GM04503 (cell line): Measurements from ENCODE around the gene XPNPEP3.
"Not testable (repeated sequence)": the region's sequence is repeated elsewhere in the genome, so short reads cannot be mapped to it uniquely, and the experiment has no call there.

Experiments
- DNase-seq: peaks from one replicate; pipeline ENCODE4 v3.0.0-alpha.2; 2012; ENCODE audit warnings: low read depth

Gene XPNPEP3

DNA sequence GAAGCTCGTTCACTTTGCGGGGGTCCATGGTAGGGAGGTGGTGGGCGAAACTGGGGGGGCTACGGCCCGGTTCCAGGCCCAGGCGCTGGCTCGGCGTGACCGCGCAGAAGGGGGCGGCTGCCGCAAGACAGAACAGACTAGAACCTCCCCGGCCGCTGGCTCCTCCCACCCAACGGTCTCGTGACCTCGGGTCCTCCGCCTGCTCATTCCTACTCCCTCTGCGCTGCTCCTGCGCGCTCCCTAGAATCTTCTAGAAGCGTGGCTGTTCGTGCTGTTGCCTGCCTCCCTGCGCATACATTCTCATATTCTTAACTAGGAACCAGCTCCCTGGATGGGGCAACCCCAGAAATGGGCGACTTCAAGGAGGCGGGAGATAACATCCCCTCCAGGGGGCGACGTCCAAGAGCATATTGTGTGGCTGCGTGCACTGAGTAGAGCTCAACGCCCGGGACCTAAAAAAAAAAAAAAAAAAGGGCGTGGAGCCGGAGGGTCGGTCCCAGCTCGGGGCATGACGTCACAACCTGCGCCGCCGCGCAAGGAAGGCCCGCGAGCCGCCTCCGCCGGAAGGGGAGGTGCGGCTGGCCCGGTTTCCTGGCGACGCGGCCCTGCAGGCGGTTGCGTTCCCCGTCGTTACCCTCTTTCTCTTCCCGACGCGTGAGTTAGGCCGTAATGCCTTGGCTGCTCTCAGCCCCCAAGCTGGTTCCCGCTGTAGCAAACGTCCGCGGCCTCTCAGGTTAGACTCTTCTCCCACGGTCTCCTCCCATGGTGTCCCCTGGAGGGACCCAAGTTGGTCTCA, at the start of gene XPNPEP3, which contains the start of gene ST13:
XPNPEP3 (plus strand) TSS at position 636 of the 796 bp plus-strand sequence; CDS start at position 670, 34 bp downstream.
ST13 (minus strand) TSS at position 127 of the 796 bp plus-strand sequence; CDS start at position 28, 99 bp downstream.
- peak; percentile 79 for DNase-seq

GRCh38 chr22:40808018-40808841, 48.7 kb upstream of the XPNPEP3 start:
- no peak for DNase-seq

GRCh38 chr22:40813912-40814315, 43.0 kb upstream of the XPNPEP3 start:
- no peak for DNase-seq

DNA sequence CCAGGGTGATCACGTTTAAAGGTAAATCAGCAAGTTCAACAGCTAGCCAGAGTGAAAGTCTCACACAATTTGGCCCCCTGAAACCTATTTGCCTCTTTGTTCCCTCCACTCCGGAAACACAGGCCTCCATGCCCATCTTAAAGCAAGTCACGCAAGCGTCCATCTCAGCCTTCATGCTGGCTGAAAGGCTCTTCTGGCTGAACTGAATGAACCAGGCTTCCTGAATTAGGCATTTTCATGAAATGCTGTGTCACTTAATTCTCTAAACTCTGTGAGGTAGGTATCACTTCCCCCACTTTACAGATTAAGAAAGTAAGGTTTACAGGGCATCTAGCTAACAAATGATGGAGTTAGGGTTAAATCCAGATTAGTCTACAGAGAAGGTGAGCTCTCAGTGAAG, 39.2 kb upstream of the XPNPEP3 start:
- no peak for DNase-seq

GRCh38 chr22:40818192-40818746, 38.7 kb upstream of the XPNPEP3 start:
- DNase-seq: no peak

DNA sequence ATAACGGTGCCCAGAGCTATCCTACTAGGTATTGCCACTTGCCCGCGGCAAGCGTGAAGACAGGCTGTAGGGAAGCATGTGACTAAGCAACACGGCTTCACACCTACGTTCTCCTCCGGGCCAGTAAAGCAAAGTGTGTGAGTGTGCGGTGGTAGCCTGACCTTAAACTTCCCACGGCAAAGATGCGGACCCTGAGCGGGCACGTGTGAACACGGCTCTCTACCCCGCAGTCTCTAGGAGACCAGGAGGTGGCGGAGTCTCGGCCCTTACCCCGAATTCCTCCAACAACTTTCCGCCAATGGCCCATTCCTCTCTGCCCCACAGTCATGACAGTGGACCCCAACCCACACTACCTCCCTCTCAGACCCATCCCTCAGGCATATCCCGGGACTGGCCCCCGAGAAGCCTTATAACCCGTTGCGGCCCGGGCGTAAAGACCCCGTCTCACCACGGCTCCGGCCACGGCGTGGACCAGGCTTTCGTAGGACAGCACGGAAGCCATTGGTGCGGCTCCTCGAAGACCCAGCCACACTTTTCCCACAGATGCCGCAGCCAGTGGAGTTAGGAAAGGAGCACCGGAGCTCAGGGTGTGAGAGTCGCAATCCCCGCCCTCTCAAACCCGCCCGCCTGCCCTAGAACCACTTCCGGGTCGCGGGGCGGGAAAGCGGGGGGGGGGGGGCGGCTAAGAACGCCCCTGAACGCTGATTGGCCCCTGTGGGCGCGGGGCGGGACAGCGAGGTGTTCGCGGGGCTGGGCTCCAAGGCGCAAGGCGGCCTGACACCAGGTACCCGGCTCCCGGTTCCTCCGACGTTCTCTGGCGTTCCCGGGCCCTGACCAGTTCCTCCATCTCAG, 38.0 kb upstream of the XPNPEP3 start, which contains the start of gene SLC25A17:
SLC25A17 (minus strand) TSS at position 600 of the 852 bp plus-strand sequence; CDS start at position 502, 98 bp downstream.
- DNase-seq: peak; percentile 18

DNA sequence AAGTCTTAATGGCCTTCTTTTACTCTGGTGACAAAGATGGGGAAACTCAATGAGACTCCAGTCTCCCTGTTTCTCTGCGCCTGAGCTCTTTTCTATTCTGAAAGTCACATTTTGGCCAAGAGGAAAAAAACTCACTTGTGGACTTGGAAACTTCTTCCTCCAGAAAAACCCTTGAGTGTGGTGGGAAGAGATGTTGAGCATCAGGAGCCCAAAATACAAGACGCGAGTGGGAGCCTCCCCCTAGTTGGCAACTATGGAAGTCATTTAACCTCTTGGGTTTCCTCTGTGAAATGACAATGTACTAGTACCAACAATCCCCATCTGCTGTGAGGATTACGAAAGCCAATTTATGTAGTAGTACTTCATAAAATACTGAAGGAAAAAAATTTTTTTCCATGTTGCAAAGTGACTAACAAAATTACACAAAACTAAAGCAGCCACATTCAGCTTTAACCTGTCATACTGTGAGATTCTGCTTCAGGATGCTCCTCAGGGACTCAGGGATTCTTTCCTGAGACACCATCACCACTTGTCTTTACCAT, 37.3 kb upstream of the XPNPEP3 start:
- peak; percentile 20 for DNase-seq

GRCh38 chr22:40823426-40823825, 33.5 kb upstream of the XPNPEP3 start:
- DNase-seq: no peak

DNA sequence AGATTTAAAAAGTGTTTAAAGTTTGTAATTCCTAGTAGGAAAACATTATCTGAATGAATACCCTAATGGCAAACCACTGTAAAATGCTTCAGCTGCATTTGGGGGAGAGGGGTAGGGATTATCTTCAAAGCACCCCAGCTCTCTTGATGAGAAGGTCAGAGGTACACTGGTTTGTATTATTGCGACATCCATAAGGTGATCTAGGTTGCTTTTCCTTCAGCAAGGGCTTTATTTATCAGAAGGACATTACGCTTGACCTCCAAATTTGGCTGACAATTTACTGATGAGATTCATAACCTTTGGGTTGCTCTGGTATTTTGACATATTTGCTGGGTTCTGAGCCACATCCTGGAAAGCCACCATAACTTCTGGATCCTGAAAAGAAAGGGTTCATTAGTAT, 30.7 kb upstream of the XPNPEP3 start:
- DNase-seq: not testable (repeated sequence)

DNA sequence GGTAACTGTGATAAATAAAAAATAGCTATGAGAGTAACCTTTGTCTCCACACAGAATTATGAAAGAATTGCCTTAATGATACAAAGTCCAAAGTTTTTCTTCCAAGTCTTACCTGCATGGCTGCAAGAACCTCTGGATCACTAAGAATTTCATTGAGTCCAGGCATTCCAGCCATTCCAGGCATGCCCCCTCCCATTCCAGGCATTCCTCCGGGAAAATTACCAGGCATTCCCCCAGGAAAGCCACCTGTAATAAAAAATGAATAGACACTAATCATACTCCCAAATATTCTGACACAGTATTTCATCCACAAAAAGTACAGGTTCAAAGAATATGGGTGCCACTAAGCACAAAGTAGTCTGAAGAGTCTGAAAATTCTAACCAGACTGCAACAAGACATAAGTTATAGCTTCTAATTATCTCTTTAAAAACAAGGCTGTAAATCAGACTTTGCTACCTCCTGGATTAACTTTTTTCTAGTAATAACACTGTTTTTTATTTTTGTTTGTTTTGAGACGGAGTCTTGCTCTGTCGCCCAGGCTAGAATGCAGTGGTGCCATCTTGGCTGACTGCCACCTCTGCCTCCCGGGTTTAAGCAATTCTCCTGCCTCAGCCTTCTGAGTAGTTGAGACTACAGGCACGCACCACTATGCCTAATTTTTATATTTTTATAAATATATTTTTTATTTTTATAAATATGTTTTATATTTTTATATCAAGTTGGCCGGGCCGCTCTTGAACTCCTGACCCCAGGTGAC, 29.8 kb upstream of the XPNPEP3 start:
- DNase-seq: no peak

DNA sequence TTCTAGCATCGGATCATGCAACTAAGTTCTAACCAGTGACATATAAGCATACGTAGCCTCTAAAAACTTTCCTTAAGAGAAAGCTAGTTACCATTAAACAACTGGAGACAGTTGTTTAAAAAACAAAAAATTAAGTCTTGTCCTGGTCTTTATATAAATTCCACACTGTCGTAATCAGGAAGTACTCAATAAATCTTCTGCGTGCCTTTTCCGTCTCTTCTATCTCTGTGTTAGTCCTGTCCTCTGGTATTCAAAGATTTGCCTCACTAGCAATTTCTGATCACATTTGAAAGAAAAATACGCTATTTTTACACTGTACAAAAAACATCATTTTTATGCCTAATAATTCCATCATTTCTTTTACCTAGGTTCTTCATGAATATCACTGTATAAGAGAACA, 27.8 kb upstream of the XPNPEP3 start:
- no peak for DNase-seq

DNA sequence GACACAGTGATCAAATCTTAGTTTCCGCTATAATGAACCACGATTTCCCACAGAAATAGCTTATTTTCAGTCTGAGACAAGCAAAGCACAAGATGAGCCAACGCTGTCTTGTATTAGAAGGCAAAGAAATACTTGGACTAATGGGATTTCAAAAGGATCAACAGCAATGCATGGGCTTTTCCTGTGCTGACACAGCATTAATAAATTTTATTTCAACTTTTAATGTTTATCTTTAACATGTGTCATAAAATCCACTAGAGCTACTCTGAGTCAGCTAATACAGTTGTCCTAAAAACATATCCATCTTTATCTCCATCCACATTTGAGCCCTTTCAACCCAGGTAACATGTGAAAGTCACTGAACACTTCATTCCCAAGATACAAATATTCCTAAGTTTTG, 22.3 kb upstream of the XPNPEP3 start:
- DNase-seq: no peak

GRCh38 chr22:40838486-40838885, 18.5 kb upstream of the XPNPEP3 start:
- DNase-seq: no peak

GRCh38 chr22:40844951-40845350, 12.0 kb upstream of the XPNPEP3 start:
- DNase-seq: no peak

DNA sequence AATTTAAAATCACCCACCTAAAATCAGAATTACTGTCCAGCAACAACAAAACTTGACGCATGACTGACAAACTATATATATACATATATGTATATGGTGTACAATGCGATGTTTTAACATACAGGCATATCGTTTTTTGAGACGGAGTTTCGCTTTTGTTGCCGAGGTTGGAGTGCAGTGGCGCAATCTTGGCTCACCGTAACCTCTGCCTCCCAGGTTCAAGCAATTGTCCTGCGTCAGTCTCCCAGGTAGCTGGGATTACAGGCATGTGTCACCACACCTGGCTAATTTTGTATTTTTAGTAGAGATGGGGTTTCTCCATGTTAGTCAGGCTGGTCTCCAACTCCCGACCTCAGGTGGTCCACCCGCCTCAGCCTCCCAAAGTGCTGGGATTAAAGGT, 11.1 kb upstream of the XPNPEP3 start:
- not testable (repeated sequence) for DNase-seq

- DNase-seq: no peak
Observed at GRCh38 chr22:40853333-40853732, 3.6 kb upstream of the XPNPEP3 start.

- DNase-seq: no peak
Observed at GRCh38 chr22:40853961-40854360, 3.0 kb upstream of the XPNPEP3 start.

- no peak for DNase-seq
Observed at GRCh38 chr22:40855071-40855978, 1.6 kb upstream of the XPNPEP3 start.

DNA sequence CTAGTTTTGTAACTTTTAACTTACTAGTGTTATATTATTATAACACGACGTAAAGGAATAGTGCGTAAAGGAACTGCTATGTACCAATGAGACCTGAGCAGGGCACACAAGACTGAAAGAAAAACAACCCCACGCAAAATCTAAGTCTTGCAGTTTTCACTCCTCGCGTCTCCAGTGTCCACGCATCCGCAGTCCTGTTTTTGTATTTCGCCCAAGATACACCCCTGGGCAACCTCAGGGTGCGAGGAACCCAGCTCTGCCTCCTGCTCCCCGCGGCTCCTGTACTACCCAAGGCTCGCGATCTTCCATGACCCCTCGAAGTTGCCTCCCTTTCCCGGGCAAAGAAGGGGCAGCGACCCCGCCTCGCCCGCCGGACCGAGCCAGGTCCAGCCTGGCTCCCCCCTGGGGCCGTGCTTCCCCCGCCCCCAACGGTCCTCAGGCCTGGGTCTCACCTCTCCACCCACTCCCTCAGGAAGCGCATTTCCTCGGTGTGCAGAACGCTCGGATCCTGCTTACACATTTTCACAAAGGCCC, 902 bp upstream of the XPNPEP3 start:
- DNase-seq: no peak
